HL-60/S4 (cell line): ENCODE results near the gene MARVELD3.

Experiments
- in situ Hi-C: fragments of 300-500 bp; cut with MboI; formaldehyde crosslinking; loops from 2 replicates; pipeline ENCODE4 v1.14.3; 2022; ENCODE audit warnings: low sequenced_read_pairs

MARVELD3 gene

DNA sequence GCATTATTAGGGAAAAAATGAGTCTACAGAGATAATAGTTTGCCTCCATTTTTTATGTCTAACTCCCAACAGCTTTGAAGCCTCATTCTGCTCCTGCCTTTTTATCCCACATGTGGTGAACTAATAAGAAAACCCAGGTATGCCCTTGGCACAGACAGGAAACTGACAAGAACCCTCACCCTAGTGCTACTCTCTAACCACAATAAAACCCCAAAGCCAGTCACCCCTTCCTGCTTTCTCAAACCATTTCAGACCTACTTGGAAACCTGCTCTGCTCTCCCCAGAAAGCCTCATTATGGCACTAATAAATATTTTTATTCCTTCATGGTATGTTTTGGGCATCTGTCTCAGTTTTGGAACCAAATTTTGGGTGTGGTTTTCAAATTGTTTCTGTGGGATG, 3.9 kb upstream of the MARVELD3 start:
- in situ Hi-C loops = no loop called here

GRCh38 chr16:71623597-71623996, 2.4 kb upstream of the MARVELD3 start:
- in situ Hi-C loops = no loop called here

DNA sequence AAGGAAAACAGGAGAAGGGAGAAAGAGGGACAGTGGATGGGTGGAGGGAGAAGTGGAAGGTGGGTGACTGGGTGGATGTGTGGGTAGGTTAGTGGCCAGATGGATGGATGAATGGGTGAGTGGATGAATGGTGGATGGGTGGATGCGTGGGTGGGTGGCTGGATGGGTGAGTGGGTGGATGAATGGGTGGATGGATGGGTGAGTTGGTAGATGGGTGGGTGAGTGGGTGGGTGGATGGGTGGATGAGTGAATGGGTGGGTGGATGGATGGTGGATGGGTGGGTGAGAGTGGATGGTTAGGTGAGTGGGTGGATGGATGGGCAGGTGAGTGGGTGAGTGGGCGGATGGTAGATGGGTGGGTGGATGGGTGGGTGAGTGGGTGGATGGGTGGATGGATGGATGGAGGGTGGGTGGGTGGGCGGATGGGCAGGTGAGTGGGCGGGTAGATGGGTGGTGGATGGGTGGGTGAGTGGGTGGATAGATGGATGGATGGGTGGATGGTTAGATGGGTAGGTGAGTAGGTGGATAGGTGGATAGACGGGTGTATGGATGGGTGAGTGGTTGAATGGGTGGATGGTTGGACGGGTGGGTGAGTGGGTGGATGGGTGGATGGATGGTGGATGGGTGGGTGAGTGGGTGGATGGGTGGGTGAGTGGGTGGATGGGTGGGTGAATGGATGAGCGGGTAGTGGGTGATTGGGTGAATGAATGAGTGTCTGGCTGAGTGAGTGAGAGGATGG, 702 bp upstream of the MARVELD3 start:
- in situ Hi-C loops = no loop called here

GRCh38 chr16:71626858-71627213, 852 bp downstream of the MARVELD3 start:
- in situ Hi-C loops = no loop called here

GRCh38 chr16:71627731-71628181, 1.8 kb downstream of the MARVELD3 start:
- in situ Hi-C loops = no loop called here

DNA sequence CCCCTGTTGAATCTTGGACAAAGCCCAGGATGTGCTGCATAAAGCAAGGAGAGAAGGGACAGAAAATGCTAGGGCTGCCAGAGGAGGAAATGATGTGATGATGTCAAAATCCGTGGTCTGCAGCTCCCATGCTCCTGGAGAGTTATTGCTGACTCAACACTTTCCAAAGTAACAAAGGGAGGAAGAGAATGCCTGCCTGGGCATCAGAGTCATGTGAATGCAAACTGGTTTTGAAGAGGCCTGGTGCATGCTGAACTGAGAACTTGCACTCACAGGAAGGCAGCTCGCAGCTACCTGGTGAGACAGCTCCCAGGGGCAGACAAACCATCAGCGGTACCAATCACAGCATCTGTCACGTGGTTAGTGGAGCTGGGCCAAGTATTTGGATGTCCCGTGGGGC, 2.8 kb downstream of the MARVELD3 start:
- in situ Hi-C loops = no loop called here

- in situ Hi-C loops = no loop called here
Measured at GRCh38 chr16:71629278-71630016, 3.5 kb downstream of the MARVELD3 start.

DNA sequence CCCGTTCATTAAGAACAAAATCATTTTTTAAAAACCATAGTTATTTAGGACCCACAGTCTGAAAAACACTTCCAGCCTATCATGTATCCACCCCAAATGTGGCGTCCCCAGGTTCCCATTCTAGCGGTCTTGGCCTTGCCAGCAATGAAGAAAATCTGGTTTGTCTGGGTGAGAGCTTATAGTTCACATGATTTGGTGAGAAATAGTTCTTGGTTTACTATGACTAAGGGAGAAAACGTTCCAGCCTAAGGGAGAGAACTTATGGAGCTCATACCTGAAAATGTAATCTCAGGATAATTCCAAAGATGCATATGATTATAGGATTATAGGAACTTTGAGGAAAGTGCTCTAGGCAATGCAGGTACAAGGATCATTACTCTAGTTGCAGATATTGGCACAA, 4.8 kb downstream of the MARVELD3 start:
- in situ Hi-C loops = no loop called here

- in situ Hi-C loops = no loop called here
Measured at GRCh38 chr16:71631776-71632175, 5.8 kb downstream of the MARVELD3 start.

DNA sequence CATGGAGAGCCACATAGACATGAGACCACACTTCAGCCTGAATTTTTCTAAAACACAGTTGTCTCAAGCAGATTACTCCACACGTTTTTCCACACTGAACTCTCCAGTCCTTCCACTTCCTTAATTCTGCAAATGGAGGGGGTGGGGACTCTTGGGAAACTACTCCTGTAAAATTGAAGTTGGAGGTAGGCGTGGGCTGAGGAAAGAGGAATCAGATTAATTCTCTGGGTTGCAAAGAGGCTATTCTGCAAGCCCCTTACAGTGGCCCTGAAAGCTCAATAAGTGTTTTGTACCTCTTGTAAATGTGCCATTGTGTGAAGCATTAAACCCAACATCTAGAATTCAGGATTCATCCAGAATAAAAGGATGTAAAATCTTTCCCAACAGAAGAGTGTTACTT, 9.6 kb downstream of the MARVELD3 start:
- in situ Hi-C loops = no loop called here

DNA sequence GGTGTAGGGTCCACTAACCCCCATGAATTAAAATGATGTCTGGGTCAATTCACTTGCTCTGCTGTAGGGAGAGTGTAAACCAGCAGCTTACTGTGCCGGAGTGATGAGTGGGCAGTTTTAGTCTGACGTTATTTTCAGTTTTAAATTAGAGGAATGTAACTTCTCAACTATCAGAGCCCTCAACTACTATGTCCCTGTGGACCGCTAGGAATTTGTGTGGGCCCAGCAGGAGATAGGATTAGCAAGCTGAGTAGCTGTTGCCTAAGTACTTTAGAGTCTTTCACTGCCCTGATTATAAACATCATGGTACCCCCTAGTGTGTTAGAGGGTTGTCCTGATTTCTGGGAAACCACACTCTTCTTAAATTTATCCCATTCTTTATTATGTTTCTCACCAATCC, 11.4 kb downstream of the MARVELD3 start:
- in situ Hi-C loops = no loop called here

GRCh38 chr16:71645450-71645849, 19.5 kb downstream of the MARVELD3 start:
- in situ Hi-C loops = no loop called here

DNA sequence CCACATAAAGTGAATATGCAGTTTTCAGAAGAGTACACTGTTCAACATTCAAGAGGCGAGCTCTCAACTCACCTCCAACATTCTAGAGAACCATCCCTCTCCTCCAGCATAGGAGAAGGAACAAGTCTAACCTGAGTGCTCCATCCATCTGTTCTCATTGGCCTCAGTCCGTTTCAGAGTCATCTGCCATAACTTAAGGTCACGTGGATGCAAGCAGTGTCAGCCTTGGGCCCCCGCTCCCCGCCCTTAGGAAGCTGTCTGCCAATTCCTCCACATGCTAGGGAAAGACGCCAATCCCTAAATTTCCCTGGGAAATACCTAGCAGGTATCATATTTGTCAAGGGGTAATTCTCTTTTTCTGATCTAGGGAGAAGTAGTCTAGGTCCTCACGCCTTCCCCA, 21.4 kb downstream of the MARVELD3 start:
- in situ Hi-C loops = no loop called here

GRCh38 chr16:71648162-71648561, 22.2 kb downstream of the MARVELD3 start:
- in situ Hi-C loops = no loop called here

GRCh38 chr16:71648921-71649320, 22.9 kb downstream of the MARVELD3 start:
- in situ Hi-C loops = no loop called here

- in situ Hi-C loops = no loop called here
Measured at GRCh38 chr16:71649704-71650103, 23.7 kb downstream of the MARVELD3 start.

- in situ Hi-C loops = no loop called here
Measured at GRCh38 chr16:71658771-71659170, 32.8 kb downstream of the MARVELD3 start.

- in situ Hi-C loops = no loop called here
Measured at GRCh38 chr16:71659471-71659870, 33.5 kb downstream of the MARVELD3 start.

DNA sequence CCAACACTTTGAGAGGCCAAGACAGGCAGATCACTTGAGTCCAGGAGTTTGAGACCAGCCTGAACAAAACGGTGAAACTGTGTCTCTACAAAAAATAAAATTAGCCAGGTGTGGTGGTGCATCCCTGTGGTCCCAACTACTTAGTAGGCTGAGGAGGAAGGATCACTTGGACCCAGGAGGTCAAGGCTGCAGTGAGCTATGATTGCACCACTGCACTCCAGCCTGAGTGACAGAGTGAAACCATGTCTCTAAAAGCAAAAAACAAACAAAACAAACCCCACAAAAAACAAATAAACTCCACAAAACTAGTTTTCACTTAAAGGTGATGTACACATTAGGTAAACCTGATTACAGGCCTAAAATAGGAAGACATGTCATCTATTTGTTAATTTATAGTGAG, 40.3 kb downstream of the MARVELD3 start:
- in situ Hi-C loops = no loop called here

DNA sequence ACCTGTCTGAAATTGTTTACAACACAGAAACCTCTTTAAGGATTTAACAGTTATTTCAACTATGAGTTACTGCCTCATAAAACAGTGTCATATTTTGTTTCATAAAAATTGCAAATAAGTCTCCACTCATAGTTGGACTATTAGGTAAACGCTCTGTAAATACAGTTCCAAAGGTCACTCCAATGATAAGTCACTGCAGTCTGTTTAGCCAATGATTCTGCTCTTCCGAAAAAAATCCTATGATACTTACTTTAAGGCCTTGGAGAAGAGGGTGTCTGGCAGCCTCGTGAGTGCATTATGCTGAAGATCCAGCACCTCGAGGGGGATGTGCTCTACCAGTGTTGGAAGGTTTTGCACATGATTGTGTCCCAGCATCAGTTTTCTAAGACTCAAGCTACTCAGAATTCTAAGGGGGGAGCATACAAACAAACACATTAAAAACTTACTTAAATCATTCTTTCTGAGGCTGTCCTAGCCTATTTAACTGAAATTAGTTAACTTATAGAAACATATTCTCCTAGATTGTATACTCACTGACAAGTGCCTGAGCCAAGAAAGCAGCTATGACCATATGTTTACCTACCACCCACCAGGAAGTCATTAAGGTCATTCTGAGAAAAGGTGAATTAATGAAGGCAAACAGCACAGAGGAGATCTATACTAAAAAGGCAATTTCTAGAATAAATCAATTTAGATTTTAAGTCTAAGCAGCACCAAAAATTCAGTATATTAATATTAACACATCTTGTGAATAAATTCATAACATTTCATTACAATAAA, 41.1 kb downstream of the MARVELD3 start:
- in situ Hi-C loops = no loop called here

DNA sequence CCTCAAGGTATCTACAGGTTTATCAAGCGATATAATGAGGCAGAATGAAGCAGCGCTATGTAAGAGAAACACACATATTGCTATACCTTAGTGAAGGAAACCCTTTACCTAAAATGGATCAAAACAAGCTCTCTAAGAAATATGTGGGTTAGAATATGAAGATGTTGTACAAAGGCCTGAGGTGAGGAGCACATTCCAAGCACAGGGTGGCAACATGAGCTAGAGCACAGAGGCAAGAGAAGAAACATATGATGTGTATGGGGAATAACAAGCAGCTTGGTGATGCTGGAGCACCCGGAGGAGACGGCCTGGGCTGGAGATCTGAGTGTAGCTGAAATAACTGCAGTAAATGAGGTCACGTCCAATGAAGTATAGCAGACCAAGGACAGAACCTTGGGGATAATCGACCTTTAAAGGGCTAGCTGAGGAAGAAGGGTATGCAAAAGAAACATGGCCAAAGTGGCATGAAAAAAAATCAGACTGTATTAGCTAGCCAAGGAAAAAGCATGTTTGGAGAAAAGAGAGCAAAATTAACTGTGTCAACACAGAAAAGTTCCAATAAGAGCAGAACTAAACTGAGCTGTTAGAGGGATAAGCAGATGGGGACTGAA, 44.0 kb downstream of the MARVELD3 start:
- in situ Hi-C loops = no loop called here
